ENCODE measurements around the gene FBXO28. TPM values are rescaled to one million over a fixed set of nuclear protein-coding genes. Genes with fewer than 3 reads are reported as not detected.

FBXO28 gene
- total and polyA plus RNA-seq, 10 of the 15 experiments (the other 5 are each of a cell fraction or from before 2014, with no cell fraction given): 4.3 to 23.2 (median 18.4) TPM

DNA sequence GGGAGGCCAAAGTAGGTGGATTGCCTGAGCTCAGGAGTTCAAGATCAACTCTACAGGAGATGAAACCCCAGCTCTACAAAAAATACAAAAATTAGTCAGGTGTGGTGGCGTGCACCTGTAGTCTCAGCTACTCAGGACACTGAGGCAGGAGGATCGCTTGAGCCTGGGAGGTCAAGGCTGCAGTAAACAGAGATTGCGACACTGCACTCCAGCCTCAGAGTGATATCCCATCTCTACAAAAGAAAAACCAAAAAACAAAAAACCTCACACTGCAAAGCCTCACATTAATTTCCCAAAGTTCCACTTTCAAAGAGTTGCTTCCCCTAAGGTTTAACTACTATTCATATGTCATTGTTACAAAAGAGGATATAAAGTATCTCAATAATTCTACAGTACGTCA is 29.0 kb upstream of the FBXO28 start:
- in situ Hi-C loops (cut with MboI): no loop called here
- Histone ChIP-seq H3K9ac (ENCODE audit: control insufficient read depth, insufficient read depth, low read length) (no peak overlapping the region), H3K27ac (ENCODE audit: control insufficient read depth, insufficient read depth) (no peak overlapping the region), H3K4me1 (ENCODE audit: control insufficient read depth, insufficient read depth, low read length) (no peaks in the 10 kb centered on the region), H4K20me1 (ENCODE audit: control insufficient read depth, insufficient read depth) (no peaks in the 10 kb centered on the region), H3K79me2 (ENCODE audit: control insufficient read depth, insufficient read depth, low read length) (no peaks in the 10 kb centered on the region), H3K4me2 (ENCODE audit: control insufficient read depth, insufficient read depth) (no peak overlapping the region), H3K27me3 (replicated peaks in 1 of 2; ENCODE audit: control insufficient read depth in 2 of 2, insufficient read depth in 2 of 2, low read length in 1 of 2) (no peaks in the 10 kb centered on the region; a peak in 1 of 4 replicates), H2AFZ (ENCODE audit: control insufficient read depth, low read depth, low read length) (no peak overlapping the region), H3K9me3 (replicated peaks; ENCODE audit: control insufficient read depth, insufficient read depth, low read length) (no peaks in the 10 kb centered on the region), H3K36me3 (ENCODE audit: control insufficient read depth in 2 of 2, insufficient read depth in 2 of 2, low read length in 1 of 2) (no peaks in the 10 kb centered on the region), H3K4me3 (no peak overlapping the region)
- ATAC-seq (no peak), FAIRE-seq (no peak), DNase-seq (ENCODE audit: low read depth, low spot score) (no peak)
- no TSS peak for BruUV-seq (replicated peaks)
- intact Hi-C loops (cut with micrococcal nuclease; ENCODE audit: unreplicated experiment): no loop called here
- SMC1A ChIA-PET (ENCODE audit: uncharacterized antibody, unreplicated experiment): interaction anchor here (1.1 kb wide), 1 partner anchor 218 kb away, joined by 3 read pairs; no protein-coding TSS in a partner anchor
- POLR2A ChIA-PET: no interaction called here
- TF ChIP-seq NFXL1 (IDR thresholded peaks at IDR 0.05; ENCODE audit: borderline replicate concordance): no peak
- no peak for TF ChIP-seq CBX3 (IDR thresholded peaks at IDR 0.05; ENCODE audit: borderline replicate concordance, low read depth)
- TF ChIP-seq MTA2 (IDR thresholded peaks at IDR 0.05; ENCODE audit: low read depth): no peak
- 44% methylated on average over 4 of the region's 4 CpGs for WGBS (ENCODE audit: insufficient coverage, insufficient replicate concordance, low lambda C conversion rate, missing lambda C conversion rate)
- CTCF ChIA-PET: no interaction called here
- RAD21 ChIA-PET (ENCODE audit: unreplicated experiment): no interaction called here

DNA sequence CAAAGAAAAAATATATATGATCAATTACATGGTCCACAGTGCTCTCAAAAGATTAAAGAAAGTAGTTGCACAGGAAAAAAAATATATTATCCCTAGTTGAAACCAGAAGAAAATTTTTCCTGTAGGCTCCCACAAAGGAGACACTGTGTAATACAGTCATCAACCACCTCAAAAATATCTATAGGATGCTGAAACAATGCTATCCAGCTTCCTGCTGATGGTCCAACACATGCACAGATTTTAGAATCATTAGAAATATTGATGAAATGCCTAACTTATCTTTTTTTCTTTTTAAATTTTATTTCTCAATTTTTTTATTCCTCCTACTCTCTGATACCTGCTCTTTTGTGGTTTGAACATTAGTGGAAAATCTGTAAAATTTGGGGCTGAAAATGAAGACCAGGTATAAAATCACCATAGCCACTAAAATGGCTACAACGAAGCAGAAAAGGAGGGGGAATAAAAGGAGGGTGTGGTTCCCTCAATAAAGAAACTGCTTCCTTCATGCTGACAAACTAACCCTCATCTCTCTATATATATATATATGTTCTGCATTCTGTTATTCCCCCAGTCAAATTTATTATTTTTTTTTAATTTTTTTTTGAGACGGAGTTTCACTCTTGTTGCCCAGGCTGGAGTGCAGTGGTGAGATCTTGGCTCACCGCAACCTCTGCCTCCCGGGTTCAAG is 28.3 kb upstream of the FBXO28 start:
- Histone ChIP-seq H3K27me3 (replicated peaks in 1 of 2; ENCODE audit: control insufficient read depth in 2 of 2, insufficient read depth in 2 of 2, low read length in 1 of 2) (no peaks in the 10 kb centered on the region; a peak in 1 of 4 replicates), H3K9ac (ENCODE audit: control insufficient read depth, insufficient read depth, low read length) (no peak overlapping the region), H3K36me3 (ENCODE audit: control insufficient read depth in 2 of 2, insufficient read depth in 2 of 2, low read length in 1 of 2) (no peaks in the 10 kb centered on the region), H3K79me2 (ENCODE audit: control insufficient read depth, insufficient read depth, low read length) (no peaks in the 10 kb centered on the region), H3K9me3 (replicated peaks; ENCODE audit: control insufficient read depth, insufficient read depth, low read length) (no peaks in the 10 kb centered on the region), H3K4me3 (no peak overlapping the region), H3K27ac (ENCODE audit: control insufficient read depth, insufficient read depth) (no peak overlapping the region), H2AFZ (ENCODE audit: control insufficient read depth, low read depth, low read length) (no peak overlapping the region), H4K20me1 (ENCODE audit: control insufficient read depth, insufficient read depth) (no peaks in the 10 kb centered on the region), H3K4me2 (ENCODE audit: control insufficient read depth, insufficient read depth) (no peak overlapping the region), H3K4me1 (ENCODE audit: control insufficient read depth, insufficient read depth, low read length) (no peaks in the 10 kb centered on the region)
- WGBS (ENCODE audit: insufficient coverage, insufficient replicate concordance, low lambda C conversion rate, missing lambda C conversion rate): 73% methylated on average over 4 of the region's 4 CpGs
- no peak for DNase-seq (ENCODE audit: low read depth, low spot score)
- FAIRE-seq: no peak
- CTCF ChIA-PET: no interaction called here
- in situ Hi-C loops (cut with MboI): no loop called here
- ATAC-seq: no peak
- intact Hi-C loops (cut with micrococcal nuclease; ENCODE audit: unreplicated experiment): no loop called here
- BruUV-seq (replicated peaks): no TSS peak
- RAD21 ChIA-PET (ENCODE audit: unreplicated experiment): no interaction called here
- POLR2A ChIA-PET: no interaction called here
- SMC1A ChIA-PET (ENCODE audit: uncharacterized antibody, unreplicated experiment): interaction anchor here (1.1 kb wide), 1 partner anchor 217 kb away, joined by 3 read pairs; no protein-coding TSS in a partner anchor
- TF ChIP-seq MYC (IDR thresholded peaks at IDR 0.05; ENCODE audit: insufficient read depth, insufficient read length, insufficient replicate concordance, low read length, severe bottlenecking) (no peak), IKZF2 (IDR thresholded peaks at IDR 0.05) (no peak), ZNF274 (IDR thresholded peaks at IDR 0.05; ENCODE audit: insufficient read depth, insufficient read length) (no peak), LARP7 (IDR thresholded peaks at IDR 0.05) (no peak), EGR1 (IDR thresholded peaks at IDR 0.05; ENCODE audit: borderline replicate concordance in 1 of 2, low read depth in 2 of 2, low read length in 2 of 2) (no peak), IRF4 (IDR thresholded peaks at IDR 0.05; ENCODE audit: low read depth, low read length) (no peak)
- TF ChIP-seq, protein P1, sequence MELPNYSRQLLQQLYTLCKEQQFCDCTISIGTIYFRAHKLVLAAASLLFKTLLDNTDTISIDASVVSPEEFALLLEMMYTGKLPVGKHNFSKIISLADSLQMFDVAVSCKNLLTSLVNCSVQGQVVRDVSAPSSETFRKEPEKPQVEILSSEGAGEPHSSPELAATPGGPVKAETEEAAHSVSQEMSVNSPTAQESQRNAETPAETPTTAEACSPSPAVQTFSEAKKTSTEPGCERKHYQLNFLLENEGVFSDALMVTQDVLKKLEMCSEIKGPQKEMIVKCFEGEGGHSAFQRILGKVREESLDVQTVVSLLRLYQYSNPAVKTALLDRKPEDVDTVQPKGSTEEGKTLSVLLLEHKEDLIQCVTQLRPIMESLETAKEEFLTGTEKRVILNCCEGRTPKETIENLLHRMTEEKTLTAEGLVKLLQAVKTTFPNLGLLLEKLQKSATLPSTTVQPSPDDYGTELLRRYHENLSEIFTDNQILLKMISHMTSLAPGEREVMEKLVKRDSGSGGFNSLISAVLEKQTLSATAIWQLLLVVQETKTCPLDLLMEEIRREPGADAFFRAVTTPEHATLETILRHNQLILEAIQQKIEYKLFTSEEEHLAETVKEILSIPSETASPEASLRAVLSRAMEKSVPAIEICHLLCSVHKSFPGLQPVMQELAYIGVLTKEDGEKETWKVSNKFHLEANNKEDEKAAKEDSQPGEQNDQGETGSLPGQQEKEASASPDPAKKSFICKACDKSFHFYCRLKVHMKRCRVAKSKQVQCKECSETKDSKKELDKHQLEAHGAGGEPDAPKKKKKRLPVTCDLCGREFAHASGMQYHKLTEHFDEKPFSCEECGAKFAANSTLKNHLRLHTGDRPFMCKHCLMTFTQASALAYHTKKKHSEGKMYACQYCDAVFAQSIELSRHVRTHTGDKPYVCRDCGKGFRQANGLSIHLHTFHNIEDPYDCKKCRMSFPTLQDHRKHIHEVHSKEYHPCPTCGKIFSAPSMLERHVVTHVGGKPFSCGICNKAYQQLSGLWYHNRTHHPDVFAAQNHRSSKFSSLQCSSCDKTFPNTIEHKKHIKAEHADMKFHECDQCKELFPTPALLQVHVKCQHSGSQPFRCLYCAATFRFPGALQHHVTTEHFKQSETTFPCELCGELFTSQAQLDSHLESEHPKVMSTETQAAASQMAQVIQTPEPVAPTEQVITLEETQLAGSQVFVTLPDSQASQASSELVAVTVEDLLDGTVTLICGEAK (IDR thresholded peaks at IDR 0.05; ENCODE audit: borderline replicate concordance): no peak
- TF ChIP-seq, protein P2, sequence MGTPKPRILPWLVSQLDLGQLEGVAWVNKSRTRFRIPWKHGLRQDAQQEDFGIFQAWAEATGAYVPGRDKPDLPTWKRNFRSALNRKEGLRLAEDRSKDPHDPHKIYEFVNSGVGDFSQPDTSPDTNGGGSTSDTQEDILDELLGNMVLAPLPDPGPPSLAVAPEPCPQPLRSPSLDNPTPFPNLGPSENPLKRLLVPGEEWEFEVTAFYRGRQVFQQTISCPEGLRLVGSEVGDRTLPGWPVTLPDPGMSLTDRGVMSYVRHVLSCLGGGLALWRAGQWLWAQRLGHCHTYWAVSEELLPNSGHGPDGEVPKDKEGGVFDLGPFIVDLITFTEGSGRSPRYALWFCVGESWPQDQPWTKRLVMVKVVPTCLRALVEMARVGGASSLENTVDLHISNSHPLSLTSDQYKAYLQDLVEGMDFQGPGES (IDR thresholded peaks at IDR 0.05): no peak
